ENCODE data around the gene RTP3.

DNA sequence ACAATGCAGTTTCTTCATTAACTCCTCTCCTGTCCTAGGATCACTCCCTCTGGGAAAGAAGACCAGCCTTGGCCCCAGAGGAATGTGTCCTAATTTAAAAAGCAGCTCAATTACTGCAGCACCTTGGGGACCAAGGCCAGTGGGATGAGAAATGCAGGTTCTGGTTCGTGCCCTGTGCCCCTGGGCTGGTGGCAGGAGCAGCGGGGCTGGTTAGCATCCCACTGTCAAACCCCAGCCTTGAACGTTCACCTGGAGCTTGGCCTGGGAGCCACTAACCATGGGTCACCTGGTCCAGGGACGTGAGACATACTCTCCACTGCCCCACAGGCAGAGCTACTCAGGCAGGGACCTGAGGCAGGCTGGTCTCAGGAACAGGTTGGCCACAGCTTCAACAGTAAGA, 8.4 kb upstream of the RTP3 start:
- TF ChIP-seq JUND (IDR thresholded peaks at IDR 0.05) (no peak), EP300 (IDR thresholded peaks at IDR 0.05; ENCODE audit: borderline replicate concordance in 1 of 2, low read depth in 1 of 2, low read length in 1 of 2) (no peak), POLR2AphosphoS5 (IDR thresholded peaks at IDR 0.05; ENCODE audit: low read depth, low read length) (no peak), RFX5 (IDR thresholded peaks at IDR 0.05; ENCODE audit: low read length) (no peak), RAD21 (IDR thresholded peaks at IDR 0.05; ENCODE audit: low read length) (no peak), EZH2phosphoT487 (IDR thresholded peaks at IDR 0.05; ENCODE audit: borderline replicate concordance, low read depth) (no peak), TEAD4 (IDR thresholded peaks at IDR 0.05; ENCODE audit: borderline replicate concordance, insufficient read depth) (no peak), USF1 (IDR thresholded peaks at IDR 0.05; ENCODE audit: borderline replicate concordance, low read depth) (no peak), CTCF (IDR thresholded peaks at IDR 0.05) (no peak), YY1 (IDR thresholded peaks at IDR 0.05; ENCODE audit: low read depth) (no peak), SMC3 (IDR thresholded peaks at IDR 0.05; ENCODE audit: low read depth, low read length) (no peak)
- TF ChIP-seq, protein P1, sequence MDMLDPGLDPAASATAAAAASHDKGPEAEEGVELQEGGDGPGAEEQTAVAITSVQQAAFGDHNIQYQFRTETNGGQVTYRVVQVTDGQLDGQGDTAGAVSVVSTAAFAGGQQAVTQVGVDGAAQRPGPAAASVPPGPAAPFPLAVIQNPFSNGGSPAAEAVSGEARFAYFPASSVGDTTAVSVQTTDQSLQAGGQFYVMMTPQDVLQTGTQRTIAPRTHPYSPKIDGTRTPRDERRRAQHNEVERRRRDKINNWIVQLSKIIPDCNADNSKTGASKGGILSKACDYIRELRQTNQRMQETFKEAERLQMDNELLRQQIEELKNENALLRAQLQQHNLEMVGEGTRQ (IDR thresholded peaks at IDR 0.05; ENCODE audit: borderline replicate concordance, low read depth, low read length), result no peak
